Mesenteric fat pad (tissue), 1 donor: ENCODE measurements around the gene ST6GALNAC1. TPM values are rescaled to one million over a fixed set of nuclear protein-coding genes. Genes with fewer than 3 reads are reported as not detected.

ENCODE experiments used
- DNase-seq: peaks from one replicate; pipeline ENCODE4 v3.0.0-alpha.2; 2020; ENCODE audit warnings: low spot score
- total RNA-seq: library from RNA; stranded (reverse); fragmentation: NEBNext Ultra II Directional; extraction: Animal tissue kit (Norgen Biotek cat#: 25700); gene quantifications from one replicate; pipeline ENCODE4 v1.2.1, GENCODE V29; 2021
- donor health status: DM: yes; HTN: yes; CAD: no.

Gene ST6GALNAC1
- total RNA-seq, 1 donor from 2014 or later, result 0.93 TPM

DNA sequence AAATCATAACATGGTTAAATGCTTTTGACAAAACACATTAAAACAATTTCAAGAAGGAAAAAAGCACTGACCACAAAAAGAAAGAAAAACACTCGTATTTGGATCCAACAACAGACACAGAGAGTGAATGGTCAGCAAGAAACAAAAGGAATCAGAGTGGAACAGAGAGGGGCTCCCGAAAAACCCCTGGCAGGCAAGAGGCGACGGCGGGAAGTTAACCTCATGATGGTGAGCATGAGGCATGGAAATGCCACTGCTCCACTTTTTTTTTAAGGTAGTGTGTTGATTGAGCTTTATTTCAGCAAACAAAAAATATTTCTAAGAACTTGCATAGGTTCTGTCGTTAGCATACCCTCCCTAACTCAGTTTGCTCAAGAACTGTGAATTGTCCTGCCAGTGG, 32.1 kb upstream of the ST6GALNAC1 start:
- no peak for DNase-seq

DNA sequence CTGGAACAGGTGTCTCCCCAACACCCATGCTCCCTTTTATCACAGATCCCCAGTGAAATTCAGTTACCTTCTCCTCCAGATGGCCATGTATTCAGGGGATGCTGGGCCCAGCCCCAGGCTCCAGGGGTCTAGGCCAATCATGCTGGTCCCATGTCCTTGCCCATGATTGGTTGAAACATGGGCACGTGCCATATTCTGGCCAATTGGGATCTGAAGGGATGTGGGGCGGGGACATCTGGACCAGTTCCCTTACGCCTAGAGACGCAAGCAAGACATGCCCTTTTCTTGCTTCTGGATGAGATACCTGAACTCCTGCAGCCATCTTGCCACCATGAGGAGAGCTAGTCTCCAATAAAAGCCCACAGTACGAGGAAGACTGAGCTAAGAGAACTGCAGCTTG, 31.0 kb upstream of the ST6GALNAC1 start:
- no peak for DNase-seq

DNA sequence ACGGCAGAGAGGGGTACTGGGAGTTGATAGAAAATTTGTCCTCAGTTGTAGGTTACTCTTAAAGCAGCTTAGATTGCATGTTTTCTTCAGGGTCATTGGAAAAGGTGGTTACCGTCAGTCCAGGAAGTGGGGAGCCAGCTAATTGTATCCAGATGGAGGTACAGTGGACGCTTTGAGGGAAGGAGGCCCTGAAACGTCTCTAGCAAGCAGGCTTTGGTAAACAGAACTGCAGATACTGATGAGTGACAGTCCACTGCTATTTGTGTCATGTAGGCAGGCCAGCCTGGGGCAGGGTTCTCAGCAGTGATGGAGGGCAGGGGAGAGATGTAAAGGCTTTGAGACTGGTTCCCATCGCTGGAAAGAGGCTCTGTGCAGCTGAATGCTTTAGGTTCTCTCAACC, 30.2 kb upstream of the ST6GALNAC1 start:
- no peak for DNase-seq

DNA sequence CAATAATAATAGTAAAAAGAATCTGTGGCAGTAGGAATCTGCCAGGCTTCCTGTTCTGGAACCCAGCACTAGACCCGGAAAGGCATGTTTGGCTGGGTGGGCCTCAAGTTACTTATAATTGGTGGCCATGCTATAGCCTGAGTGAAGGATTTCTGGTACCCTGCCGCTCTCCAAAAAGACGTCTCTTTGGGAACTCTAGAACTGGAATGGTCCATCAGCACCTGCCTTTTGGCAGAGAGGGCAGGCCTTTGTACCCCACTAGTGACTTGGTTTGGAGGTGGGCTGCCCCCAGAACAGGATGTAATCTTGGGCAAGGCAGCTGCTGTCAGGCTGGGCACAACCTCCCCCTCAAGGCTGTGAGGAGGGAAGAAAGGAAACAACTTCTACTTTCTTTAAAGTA, 29.3 kb upstream of the ST6GALNAC1 start:
- no peak for DNase-seq

DNA sequence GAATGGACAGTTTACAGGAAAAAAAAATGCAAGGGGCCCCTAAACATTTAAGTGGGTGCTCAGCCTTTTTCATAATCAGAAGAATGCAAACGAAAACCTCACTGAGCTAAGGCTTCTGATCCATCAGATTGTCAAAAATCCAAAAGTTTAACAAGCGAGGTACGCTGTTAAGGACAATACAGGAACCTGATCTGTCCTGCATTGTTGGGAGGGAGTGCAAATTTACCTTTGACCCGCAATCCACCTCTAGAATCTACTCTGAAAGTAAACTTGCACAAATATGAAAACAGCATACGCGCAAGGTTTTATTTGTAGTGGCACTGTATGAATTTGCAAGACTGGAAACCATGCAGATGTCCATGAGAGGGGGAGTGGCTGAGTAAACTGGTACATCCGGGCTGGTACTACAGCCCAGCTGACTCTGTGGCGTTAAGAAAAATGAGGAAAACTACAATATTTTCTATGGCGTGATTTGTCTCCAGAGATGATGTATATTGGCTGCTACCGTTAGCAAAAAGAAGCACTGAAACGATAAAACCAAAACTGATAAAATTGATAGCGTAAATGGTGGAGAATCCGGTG, 28.8 kb upstream of the ST6GALNAC1 start:
- no peak for DNase-seq

DNA sequence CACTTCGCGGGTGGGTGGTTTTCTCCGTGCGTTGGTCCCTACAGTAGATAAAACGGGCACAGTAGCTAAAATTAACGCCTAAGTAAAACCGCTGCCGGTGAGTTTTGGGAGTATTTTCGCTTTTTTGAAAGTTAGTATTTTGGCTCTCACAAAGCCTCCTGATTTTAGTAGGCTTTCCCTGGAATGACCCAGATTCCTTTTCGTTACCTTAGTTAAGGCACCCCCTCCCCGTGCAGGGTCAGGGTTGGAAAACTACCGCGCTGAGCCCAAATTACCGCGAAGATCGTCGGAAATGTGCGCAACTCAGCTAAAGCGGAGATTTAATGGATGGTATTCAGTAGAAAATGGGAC, 28.3 kb upstream of the ST6GALNAC1 start:
- DNase-seq, result no peak

DNA sequence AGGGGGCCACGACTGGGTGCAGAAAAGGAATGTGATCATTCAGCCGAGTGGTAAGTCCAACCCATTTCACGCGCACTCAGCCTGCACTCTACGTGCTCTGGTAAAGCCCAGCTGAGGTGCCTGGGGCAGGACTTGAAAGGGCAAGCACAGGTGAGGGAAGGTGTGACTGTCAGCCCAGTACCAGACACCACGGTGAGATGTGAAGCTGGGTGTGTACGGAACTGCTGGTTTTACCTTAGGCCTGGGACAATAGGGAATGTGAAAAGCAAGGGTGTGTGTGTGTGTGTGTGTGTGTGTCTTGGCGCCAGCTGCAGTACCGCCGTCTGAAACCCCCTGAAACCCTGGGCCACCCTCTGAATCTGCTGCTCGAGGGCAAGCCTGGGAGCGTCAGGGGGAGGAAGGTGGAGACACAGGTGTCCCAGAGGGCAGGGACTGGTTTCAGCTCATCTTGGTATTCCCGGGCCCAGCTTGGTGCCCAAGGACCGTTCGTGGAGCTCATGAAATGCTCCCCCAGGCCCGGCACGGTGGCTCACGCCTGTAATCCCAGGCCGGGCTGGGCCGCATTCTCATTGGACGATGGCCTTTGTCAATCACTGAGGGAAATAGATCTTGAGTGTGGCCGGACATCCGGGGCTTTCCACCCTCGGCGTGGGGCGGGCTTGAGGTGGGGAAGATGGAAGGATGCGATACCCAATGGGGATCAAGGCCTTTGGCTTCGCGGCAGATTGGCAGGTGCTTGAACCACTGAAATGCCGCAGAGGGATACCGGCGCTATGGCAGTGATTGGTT, 27.8 kb upstream of the ST6GALNAC1 start:
- peak; percentile 99 for DNase-seq

DNA sequence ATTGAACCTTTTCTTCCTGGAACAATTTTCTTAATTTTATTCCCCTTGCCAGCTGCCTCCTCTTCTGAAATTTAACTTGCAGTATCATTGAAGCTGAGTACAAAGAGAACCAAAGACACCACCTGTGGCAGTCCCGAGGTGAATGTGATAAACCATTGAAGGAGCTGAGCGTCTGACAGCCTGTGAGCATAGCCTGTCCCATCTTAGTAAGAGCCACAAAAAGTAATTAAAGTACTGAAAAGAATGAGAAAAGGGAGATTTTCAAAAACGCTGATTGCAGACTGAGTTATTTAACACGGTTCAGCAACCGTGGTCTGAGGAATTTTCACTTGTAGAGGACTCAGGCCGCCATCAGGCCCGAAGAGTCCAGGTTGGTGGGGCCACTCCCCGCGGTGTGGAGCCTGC, 27.2 kb upstream of the ST6GALNAC1 start:
- DNase-seq, result no peak

DNA sequence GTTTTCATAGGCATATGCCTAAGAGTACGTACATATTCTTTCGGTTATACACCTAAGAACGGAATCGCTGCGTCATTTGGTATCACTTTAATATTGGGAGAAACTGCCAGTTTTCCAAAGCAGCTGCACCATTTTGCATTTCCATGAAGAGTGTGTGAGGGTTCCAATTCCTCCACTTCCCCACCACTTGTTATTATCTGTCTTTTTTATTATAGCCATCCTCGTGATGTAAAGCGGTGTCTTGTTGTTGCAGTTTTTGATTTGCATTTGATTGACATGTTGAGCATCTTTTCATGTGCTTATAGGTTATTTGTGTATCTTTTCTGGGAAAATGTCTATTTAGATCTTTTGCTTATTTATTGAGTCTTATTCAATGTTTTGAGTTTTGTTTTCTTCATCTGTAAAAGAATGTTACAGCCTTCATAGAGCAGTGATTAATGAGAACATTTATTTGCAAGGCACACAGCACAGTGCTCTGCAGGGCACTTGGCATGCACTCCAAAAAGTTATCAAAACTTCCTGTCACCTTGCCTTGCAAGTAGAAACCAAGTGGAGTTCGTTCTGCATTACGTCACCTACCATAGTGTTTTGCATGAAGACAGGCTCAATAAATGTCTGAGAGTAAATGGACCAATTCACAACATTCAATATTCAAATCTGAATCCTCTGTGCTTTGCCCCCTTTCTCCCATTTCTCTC, 26.6 kb upstream of the ST6GALNAC1 start:
- no peak for DNase-seq

DNA sequence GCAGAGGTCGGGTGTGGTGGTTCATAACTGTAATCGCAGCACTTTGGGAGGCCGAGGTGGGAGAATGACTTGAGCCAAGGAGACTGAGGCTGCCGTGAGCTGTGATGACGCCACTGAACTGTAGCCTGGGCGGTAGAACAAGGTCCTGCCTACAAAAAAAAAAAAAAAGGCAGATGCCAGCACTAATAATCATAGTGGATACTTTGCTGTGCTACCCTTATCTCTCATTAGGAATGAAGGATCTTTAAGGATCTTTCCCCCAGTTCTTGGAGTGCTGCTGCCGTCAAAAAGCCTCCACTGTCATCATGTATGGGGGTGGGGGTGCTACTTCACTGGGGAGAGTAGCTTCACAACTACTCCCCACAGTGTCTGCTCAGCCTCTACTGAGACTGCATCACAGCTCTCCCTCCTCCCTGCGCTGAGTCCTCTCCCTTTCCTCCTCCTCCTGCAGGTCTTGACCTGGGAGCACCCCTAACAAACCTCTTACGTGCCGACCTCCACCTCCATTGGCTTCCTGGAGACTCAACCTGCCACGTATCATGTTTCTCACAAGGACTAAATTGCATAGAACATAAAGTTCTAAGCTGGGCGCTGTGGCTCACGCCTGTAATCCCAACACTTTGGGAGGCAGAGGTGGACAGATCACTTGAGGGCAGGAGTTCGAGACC, 24.4 kb upstream of the ST6GALNAC1 start:
- no peak for DNase-seq

DNA sequence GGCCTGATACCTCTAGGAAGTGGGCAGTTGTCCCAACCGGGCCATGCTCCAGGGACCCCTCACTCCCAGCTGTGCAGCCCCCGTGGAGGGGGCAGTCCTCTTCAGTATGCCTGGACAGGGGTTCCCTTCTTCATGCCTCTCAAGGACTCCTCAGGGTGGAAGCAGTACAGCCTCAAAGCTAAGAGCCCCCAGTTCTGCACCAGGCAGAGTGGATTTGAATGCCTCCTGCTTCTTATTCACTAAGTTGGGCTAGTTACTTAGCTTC, 23.9 kb upstream of the ST6GALNAC1 start:
- DNase-seq, result no peak

DNA sequence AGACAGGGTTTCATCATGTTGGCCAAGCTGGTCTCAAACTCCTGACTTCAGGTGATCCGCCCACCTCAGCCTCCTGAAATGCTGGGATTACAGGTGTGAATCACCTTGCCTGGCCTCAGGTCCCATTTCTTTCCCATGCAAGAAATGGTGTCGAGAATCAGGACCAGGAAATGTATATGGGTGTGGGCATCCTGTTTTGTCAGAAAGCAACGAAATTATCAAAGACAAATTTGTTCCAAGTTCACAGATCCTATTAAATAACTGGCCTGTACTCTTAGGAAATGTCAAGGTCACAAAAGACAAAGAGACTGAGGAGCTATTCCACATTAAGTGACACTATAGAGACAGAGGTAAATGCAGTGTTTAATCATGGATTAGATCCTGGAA, 17.1 kb upstream of the ST6GALNAC1 start:
- no peak for DNase-seq

DNA sequence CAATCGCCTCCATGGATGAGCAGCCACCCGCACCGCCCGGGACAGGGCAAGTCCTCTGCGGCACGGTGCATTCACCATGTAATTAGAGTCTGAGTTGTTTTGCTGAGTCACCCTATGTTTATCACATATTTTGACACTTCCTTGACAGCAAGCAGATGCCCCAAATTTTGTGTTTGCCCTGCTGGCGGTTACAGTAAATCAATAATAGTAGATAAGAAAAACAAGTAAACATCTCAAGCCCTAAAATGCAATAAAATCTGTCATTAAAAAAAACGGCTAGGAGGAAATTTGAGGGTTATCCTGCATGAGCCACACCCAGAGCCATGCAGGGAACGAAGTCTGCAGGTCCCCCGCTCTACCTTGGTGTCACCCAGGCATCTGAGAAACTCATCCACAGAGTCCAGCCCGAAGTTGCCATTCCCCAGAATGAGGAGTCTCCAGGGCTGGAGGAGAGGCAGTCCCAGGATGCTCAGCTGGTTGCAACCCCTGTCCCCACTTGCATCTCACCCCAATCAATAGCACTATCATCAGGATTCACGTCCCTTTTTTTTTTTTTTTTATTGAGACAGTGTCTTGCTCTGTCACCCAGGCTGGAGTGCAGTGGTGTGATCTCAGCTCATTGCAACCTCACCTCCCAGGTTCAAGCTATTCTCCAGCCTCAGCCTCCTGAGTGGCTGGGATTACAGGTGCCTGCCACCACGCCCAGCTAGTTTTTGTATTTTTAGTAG, 16.5 kb upstream of the ST6GALNAC1 start:
- peak; percentile 77 for DNase-seq

DNA sequence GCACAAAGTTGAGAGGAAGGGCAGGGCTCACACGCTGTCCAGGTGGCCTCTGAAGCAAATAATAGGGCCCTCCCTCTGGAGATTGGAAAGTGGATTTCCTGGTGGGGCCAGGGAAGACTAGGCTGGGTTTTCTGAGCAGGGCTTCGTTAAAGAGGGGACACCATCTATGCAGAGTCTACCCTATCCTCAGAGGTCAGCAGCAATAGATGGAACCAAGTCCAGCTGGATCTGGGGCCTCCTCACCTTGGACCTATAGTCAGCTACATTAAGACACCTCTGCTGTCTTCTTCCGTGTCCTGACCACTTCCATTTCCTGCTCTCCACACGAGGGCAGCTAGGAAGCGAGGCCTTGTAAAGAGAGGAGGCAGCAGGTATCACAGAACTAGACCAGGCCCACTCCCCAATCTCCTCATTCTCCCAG, 14.7 kb upstream of the ST6GALNAC1 start:
- peak; percentile 47 for DNase-seq

DNA sequence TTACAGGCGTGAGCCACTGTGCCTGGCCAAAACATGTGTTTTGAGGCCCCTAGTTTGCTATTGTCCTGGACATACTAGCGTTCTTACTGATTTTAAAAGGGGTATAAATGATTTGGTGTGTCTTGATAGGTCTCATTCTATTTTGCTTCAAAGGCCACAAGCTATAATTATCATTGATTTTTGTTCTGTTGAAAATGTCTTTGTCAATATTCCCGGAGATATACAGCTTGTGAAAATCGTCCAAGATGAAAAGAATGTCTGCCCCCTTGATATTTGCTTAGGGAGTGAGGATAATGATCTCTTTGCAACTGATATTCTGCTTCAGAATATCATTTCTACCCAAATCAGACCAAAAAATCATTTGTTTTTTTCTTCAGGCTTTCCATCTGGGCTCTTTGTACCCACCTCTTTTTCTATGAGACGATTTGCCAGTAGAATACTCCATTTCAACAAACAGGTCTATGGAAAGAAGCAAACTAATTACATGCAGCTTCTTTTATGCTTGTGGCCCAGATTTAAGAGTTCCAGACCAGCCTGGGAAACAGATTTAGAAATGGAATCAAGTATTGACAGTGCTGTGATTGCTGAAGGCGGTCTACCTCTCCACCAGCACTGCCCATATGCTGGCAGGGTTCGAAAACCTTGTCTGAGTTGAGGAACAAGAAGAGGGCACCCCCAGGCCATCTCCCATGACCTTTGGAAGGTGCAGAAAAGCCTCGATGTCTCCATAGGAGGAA, 14.1 kb upstream of the ST6GALNAC1 start:
- DNase-seq, result no peak

DNA sequence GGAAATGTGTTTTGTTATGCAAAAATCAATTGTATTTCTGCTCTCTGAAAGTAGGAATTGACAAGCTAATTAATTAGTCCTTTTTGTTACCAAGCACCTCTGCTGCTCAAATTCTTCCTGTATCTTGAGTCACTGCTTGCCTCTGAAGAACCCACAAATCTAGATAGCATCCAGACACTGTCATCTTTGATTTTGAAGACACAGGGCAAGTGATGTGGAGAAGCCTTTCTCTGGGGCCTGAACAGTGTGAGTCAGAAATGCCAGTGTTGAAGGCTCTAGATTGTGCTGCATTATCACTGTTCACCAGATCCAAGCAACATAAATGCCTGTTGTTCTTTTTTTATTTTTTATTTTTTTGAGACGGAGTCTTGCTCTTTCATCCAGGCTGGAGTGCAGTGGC, 10.9 kb upstream of the ST6GALNAC1 start:
- DNase-seq, result no peak

DNA sequence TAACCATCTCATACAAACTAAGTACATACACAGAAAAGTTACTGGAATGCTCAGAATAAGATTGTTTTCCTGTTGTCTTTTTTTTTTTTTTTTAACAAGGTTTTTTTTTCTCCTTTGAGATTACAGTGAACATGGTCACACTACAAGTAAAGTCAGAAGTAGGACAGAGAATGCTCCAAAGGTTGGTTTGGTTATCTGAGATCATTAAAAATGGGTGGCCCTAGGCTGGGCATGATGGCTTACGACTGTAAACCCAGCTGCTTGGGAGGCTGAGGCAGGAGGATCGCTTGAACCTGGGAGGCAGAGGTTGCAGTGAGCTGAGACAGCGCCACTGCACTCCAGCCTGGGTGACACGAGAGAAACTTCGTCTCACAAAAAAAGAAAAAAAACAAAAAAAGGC, 6.9 kb upstream of the ST6GALNAC1 start:
- DNase-seq, result no peak

DNA sequence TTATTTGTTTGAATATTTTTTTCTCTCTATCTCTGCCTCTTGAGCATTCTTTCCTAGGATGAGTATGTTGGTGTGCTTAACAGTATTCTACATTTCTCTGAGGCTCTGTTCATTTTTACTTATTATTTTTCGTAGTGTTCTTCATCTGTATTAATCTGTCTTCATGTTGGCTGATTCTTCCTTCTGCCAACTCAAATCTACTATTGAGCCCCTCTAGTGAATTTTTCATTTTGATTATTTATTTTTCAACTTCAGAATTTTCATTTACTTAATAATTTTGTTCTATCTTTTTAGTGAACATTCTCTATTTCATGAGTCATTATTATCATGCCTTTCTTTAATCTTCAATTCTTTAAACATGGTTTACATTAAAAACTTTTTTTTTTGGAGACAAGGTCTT, 3.2 kb upstream of the ST6GALNAC1 start:
- DNase-seq, result no peak

DNA sequence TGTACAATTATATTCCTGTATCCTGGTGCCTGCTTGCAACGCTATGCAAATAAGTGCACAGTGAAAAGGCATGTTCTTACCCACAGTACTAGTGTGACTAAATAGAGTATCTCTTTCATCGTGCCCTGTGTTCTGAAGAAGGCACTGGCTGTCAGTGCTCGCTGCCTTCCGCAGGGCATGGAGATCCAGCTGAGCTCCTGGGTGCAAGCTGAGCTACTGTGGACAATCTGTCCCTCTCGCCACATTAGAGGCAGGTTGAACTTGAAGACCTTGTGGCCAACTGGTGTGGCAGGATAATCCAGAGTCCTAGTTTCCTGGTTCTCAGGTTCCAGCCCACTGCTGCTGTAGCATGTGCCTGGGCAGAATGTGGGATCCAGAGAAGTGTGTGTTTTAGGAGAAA, 1.9 kb upstream of the ST6GALNAC1 start:
- DNase-seq, result no peak

DNA sequence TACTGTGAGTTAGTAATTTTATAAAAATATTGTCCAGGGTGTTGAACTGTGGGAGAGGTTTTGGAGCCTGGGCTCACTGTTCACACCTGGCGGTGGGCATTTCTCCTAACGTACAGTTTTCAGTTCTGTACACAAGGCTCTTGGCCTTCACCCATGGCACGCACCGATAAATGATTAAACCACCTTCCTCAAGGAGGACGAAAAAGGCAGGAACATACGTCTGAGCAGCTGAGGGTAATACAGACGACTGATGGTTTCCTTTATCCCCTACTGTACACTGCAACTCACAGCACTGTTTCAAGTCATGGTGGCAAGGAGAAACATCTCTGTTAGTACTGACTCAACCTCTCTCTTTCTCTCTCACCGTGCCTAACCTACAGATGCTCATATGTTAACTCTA, 1.4 kb upstream of the ST6GALNAC1 start:
- DNase-seq, result peak; percentile 47

DNA sequence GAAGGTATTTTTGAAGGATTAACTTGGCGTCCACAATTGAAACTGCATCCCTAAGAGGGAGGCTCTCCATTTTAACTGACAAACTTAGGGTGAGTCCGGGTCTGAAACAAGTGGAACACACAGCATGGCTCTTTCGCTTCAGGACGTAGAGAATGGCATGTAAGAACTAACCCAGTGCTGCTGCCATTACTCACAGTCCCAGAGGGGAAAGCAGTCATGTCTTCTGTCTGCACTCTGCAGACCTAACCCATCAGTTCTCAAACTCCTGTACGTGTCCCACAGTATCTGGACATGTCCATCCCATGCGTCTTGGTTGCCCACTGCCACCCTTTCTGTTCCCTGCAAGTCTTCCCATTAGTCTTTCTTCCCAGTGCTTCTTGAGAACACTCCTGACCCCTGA, 563 bp downstream of the ST6GALNAC1 start:
- DNase-seq, result no peak
